Muscle of leg (tissue), 11 donors: ENCODE measurements around the gene PLCE1. TPM values are rescaled to one million over a fixed set of nuclear protein-coding genes. Genes with fewer than 3 reads are reported as not detected.
"Not testable (repeated sequence)": the region's sequence is repeated elsewhere in the genome, so short reads cannot be mapped to it uniquely, and the experiment has no call there.

Experiments
- DNase-seq: peaks from one replicate; pipeline ENCODE4 v3.0.0; 2013
- H3K27ac ChIP-seq: one replicate; pipeline ENCODE4 v1.5.1; 2013; ENCODE audit warnings: mild to moderate bottlenecking, low read length, control low read depth
- H3K27me3 ChIP-seq: one replicate; pipeline ENCODE4 v1.6.1; 2013; ENCODE audit warnings: low read length; ENCODE audit not compliant: control insufficient read depth, insufficient read depth
- H3K36me3 ChIP-seq: one replicate; pipeline ENCODE4 v1.6.1; 2013; ENCODE audit warnings: low read length; ENCODE audit not compliant: control insufficient read depth, insufficient read depth
- H3K4me1 ChIP-seq: one replicate; pipeline ENCODE4 v1.6.1; 2013; ENCODE audit warnings: low read length; ENCODE audit not compliant: control insufficient read depth, insufficient read depth
- H3K4me3 ChIP-seq: one replicate; pipeline ENCODE4 v1.5.1; 2013; ENCODE audit warnings: low read length, control low read depth
- H3K9me3 ChIP-seq: replicated peaks from 2 replicates; pipeline ENCODE4 v1.6.1; 2013; ENCODE audit warnings: low read depth, low read length; ENCODE audit not compliant: control insufficient read depth
- WGBS: methylation state at CpG from one replicate; pipeline ENCODE4 v1.1.5; 2013; ENCODE audit warnings: missing lambda C conversion rate; ENCODE audit not compliant: insufficient coverage; 5-methylcytosine and 5-hydroxymethylcytosine counted together
- polyA plus RNA-seq, 8 donors: library from polyadenylated mRNA; unstranded; fragments of 120-200 nt; gene quantifications; one replicate each; pipeline versions ENCODE4 v1.2.1 to v1.2.3, GENCODE V29; 2013; ENCODE audit warnings: inconsistent platforms in 1 of 8, low replicate concordance in 1 of 8; ENCODE audit not compliant: insufficient read length in 8 of 8, insufficient read depth in 1 of 8
- total RNA-seq: library from RNA; stranded (reverse); fragments of 120-200 nt; gene quantifications from one replicate; pipeline ENCODE4 v1.2.4, GENCODE V29; 2013

Gene PLCE1
- total and polyA plus RNA-seq, 9 donors, result 31.4 to 46.3 (median 36.0) TPM

DNA sequence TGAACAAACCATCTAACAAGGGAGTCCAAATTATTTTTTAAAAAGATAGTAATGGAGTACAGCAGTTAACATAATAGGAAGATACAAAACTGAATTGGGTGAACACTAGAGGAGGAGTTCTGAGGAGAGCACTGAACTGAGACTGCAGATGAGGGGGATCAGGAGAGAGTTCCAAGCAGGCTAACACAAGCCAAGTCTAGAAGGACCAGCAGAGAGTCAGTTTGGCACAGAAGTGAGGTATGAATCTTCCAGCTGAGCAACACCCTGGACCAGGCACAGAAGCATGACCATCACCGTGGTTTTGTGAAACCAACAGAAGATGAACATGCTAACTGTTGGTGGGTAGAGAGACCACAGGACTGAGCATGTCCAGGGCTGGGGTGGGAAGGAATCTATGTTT lies 30.8 kb upstream of the PLCE1 start:
- H3K27me3 ChIP-seq, result no peaks in the 10 kb centered on the region
- H3K9me3 ChIP-seq, result no peaks in the 10 kb centered on the region
- peaks cover 5% of the 10 kb centered on the region for H3K4me1 ChIP-seq
- no peak overlapping the region for H3K4me3 ChIP-seq
- H3K36me3 ChIP-seq, result no peaks in the 10 kb centered on the region
- WGBS, result no CpG with 5 or more reads among the region's 1 CpG
- DNase-seq, result no peak
- H3K27ac ChIP-seq, result no peak overlapping the region

DNA sequence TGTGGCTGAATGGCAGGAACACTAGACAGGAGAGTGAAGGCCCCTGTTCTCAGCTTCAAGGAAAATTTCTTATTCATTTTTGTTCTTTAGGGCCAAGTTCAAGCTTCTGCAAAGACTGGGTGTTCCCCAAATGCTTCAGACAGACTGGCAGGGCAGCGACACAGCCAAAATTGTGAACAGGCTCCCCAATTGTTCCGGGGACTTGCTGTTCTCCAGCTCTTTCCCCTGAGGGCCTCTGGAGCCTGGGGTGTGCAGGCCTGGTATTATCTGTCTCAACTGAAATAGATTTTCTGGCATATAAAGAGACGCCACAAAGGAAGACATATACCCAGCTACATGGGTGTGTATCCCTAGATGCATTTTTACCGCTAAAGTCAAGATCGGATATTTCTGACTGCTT lies 30.3 kb upstream of the PLCE1 start:
- no peak for DNase-seq
- Histone ChIP-seq H3K27ac (no peak overlapping the region), H3K27me3 (no peaks in the 10 kb centered on the region), H3K36me3 (no peaks in the 10 kb centered on the region), H3K4me1 (peaks cover 5% of the 10 kb centered on the region), H3K9me3 (no peaks in the 10 kb centered on the region), H3K4me3 (no peak overlapping the region)
- 89% methylated on average over 3 of the region's 5 CpGs for WGBS

DNA sequence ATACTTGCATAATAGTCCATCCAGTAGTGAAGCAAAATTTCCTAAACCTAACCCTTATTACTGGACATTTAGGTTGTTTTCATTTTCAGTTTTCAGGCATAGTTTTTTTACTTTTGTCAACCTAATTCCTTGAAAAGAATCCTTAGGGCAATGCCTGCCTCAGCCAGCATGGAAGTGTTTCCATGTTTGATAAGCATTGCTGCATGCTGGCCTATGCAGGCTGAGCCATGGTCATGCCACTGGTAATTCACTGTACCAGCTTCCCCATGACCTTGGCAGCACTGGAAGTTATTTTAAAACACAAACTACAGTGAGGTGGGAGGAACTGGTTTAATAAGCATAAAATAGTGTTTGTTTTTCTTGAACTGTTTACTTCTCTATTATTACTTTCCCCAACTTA lies 27.8 kb upstream of the PLCE1 start:
- H3K27ac ChIP-seq, result no peak overlapping the region
- no peaks in the 10 kb centered on the region for H3K36me3 ChIP-seq
- no peaks in the 10 kb centered on the region for H3K27me3 ChIP-seq
- H3K4me3 ChIP-seq, result no peak overlapping the region
- H3K9me3 ChIP-seq, result no peaks in the 10 kb centered on the region
- no peak for DNase-seq
- H3K4me1 ChIP-seq, result peaks cover 9% of the 10 kb centered on the region

DNA sequence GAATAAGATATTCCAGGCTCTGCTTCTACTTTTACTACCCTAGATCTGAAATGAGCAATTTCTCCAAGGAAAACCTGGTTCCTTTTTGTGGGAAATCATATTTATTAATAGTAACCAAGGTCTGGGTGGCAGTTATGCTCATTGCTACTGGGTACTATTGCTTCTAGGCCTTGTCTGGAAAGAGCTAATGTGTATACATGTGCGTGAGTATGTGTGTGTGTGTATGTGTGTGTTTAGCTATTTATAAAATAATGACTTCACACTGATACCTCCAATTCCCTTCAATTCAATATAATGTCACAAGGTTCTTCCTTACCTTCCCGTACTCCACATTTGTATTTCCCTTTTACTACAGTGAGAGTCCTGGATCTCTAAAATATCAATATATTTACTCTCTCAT lies 26.0 kb upstream of the PLCE1 start:
- H3K27ac ChIP-seq, result peak overlapping the region; percentile 60
- H3K9me3 ChIP-seq, result no peaks in the 10 kb centered on the region
- peaks cover 9% of the 10 kb centered on the region for H3K4me1 ChIP-seq
- H3K27me3 ChIP-seq, result no peaks in the 10 kb centered on the region
- no peaks in the 10 kb centered on the region for H3K36me3 ChIP-seq
- no peak overlapping the region for H3K4me3 ChIP-seq
- DNase-seq, result no peak
- no CpG with 5 or more reads among the region's 2 CpGs for WGBS

DNA sequence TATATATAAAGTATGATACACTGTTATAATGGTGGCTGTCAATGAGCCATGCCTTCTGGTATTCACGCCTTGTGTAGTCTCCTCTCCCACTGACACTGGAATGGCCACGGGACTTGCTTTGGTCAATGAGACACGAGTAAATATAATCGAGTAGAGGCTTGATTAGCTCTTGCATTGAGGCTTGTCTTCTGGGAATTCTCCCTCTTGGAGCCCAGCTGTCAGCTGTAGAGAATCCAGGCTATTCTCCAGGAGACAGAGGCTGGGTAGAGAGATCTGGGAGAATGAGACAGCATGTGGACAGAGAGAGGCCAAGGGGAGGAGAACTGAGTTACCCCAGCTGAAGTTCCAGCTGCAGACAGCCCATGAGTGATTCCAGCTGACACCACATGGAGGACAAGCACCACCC lies 25.2 kb upstream of the PLCE1 start:
- H3K27ac ChIP-seq, result peak overlapping the region; percentile 60
- no peaks in the 10 kb centered on the region for H3K27me3 ChIP-seq
- H3K36me3 ChIP-seq, result no peaks in the 10 kb centered on the region
- no peak overlapping the region for H3K4me3 ChIP-seq
- H3K4me1 ChIP-seq, result peaks cover 4% of the 10 kb centered on the region
- DNase-seq, result peak; percentile 84
- 25% methylated on average over 2 of the region's 4 CpGs for WGBS
- no peaks in the 10 kb centered on the region for H3K9me3 ChIP-seq

DNA sequence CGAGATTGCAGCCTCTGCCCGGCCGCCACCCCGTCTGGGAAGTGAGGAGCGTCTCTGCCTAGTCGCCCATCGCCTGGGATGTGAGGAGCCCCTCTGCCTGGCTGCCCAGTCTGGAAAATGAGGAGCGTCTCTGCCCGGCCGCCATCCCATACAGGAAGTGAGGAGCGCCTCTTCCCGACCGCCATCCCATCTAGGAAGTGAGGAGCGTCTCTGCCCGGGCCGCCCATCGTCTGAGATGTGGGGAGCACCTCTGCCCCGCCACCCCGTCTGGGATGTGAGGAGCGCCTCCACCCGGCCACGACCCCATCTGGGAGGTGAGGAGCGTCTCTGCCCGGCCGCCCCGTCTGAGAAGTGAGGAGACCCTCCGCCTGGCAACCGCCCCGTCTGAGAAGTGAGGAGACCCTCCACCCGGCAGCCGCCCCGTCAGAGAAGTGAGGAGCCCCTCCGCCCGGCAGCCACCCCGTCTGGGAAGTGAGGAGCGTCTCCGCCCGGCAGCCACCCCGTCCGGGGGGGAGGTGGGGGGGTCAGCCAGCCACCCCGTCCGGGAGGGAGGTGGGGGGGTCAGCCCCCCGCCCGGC lies 23.2 kb upstream of the PLCE1 start:
- H3K9me3 ChIP-seq, H3K4me3 ChIP-seq, H3K27ac ChIP-seq, DNase-seq, H3K4me1 ChIP-seq, H3K27me3 ChIP-seq, H3K36me3 ChIP-seq: not testable (repeated sequence)
- WGBS, result 94% methylated on average over 6 of the region's 44 CpGs

DNA sequence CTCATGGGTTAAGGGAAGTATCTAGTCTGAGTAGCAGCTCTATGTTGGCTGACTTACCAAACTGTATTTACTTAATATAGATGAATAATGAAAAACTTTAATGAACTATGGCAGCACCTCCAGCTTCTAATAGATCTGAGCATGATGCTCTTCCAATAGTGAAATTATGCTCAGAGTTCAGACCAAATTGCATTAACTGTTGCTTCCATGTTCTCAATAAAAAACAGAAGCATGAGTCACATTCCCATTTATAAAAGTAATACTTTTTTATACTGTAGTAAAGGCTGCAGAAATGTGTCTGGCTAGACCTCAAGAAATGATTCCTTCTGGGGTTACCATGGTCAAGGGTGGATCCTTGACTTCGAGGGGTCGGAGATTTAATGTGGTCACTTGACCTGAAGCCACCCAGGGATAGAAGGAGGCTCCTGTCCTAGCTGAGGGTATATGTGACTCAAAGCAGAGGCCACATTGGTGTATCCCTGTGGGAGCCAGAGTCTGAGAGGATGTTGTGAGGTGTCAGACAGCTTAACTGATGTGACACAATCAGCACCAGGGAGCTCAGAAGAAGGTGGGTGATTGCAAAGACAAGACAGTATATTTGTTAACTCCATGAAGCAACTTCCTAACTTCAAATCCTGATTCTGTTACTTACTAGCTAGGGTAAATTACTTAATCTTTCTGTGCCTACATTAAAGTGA lies 19.8 kb upstream of the PLCE1 start:
- no peak overlapping the region for H3K27ac ChIP-seq
- H3K36me3 ChIP-seq, result no peaks in the 10 kb centered on the region
- H3K4me3 ChIP-seq, result no peak overlapping the region
- DNase-seq, result no peak
- WGBS, result 73% methylated on average over 2 of the region's 2 CpGs
- no peaks in the 10 kb centered on the region for H3K4me1 ChIP-seq
- H3K27me3 ChIP-seq, result no peaks in the 10 kb centered on the region
- no peaks in the 10 kb centered on the region for H3K9me3 ChIP-seq

DNA sequence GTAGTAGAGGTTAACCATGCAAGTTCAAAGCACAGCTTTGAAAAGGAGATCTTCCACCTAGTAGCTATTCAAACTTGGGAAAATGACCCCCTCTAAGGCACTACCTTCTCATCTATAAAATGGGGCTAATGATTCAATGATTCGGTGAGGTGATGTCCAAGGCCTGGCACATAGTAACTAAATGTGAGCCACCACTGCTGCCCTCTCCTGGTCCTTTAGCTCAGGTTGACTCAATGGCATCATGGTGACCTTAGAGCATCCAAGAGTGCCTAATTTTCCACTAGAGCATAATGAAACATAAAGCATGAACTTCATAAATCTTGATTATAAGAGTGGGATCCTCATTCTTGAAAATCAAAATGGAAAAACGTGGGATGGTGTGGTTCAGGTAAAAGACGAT lies 16.3 kb upstream of the PLCE1 start:
- WGBS, result 62% methylated on average over 2 of the region's 3 CpGs
- Histone ChIP-seq H3K4me3 (no peak overlapping the region), H3K36me3 (no peaks in the 10 kb centered on the region), H3K27me3 (no peaks in the 10 kb centered on the region), H3K9me3 (no peaks in the 10 kb centered on the region), H3K4me1 (no peaks in the 10 kb centered on the region), H3K27ac (no peak overlapping the region)
- DNase-seq, result no peak

DNA sequence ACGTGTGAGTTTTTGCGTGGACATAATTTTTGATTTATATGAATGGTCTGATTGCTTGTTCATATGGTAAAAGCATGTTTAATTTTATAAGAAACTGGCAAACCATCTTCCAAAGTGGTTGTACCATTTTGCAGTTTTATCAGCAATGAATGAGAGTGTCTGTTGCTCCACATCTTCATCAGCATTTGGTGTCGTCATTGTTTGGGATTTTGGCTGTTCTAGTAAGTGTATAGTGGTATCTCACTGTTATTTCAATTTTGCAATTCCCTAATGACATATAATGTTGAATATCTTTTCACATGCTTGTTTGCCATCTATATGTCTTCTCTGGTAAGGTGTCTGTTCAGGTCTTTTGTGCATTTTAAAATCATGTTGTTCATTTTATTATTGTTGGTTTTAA lies 13.2 kb upstream of the PLCE1 start:
- Histone ChIP-seq H3K4me3 (no peak overlapping the region), H3K27ac (no peak overlapping the region), H3K27me3 (no peaks in the 10 kb centered on the region), H3K36me3 (no peaks in the 10 kb centered on the region), H3K9me3 (no peaks in the 10 kb centered on the region), H3K4me1 (no peaks in the 10 kb centered on the region)
- no CpG with 5 or more reads among the region's 3 CpGs for WGBS
- DNase-seq, result no peak

DNA sequence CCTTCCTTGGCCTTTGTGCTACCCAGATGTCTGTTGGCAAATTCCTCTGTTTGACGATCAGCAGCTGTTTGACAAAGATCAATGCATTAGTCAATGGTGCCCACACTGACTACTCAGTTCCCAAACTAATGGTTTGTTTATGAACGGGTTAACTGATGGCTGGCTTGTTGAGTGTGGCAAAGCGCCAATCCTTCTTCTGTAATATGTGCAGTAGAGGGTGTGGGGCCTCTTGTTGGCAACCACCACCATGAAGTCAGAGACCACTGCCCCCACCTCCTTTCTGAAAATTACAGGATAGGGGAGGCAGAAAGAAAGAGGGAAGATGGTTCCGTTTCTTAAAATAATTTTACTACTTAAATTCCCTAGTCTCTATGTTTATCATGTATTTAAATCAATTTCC lies 2.6 kb upstream of the PLCE1 start:
- no CpG with 5 or more reads among the region's 4 CpGs for WGBS
- Histone ChIP-seq H3K27ac (peak overlapping the region; percentile 83), H3K4me1 (peaks cover 35% of the 10 kb centered on the region), H3K4me3 (no peak overlapping the region), H3K27me3 (peaks cover 11% of the 10 kb centered on the region), H3K9me3 (no peaks in the 10 kb centered on the region), H3K36me3 (peaks cover under 1% of the 10 kb centered on the region)
- DNase-seq, result peak; percentile 52
